A375 (cell line): ENCODE measurements around the gene ZNF660. TPM values are rescaled to one million over a fixed set of nuclear protein-coding genes. Genes with fewer than 3 reads are reported as not detected.

Experiments used
- total RNA-seq: library from RNA; depleted of rRNA; stranded (reverse); fragments of >200 nt; shearing (Covaris generic); gene quantifications from 2 replicates; pipeline ENCODE4 v1.2.3, GENCODE V29; 2014; rRNA removed

ZNF660 gene
- 0.24 and 0.30 TPM in 2 replicates for total RNA-seq

GRCh38 chr3:44584646-44585501, at the start of gene ZNF660:
ZNF660 (plus strand) TSS chr3:44584964; CDS start chr3:44594194, 9,230 bp downstream.

GRCh38 chr3:44554626-44555592, 29.9 kb upstream of the ZNF660 start, which contains the start of gene ZKSCAN7:
ZKSCAN7 (plus strand) TSS chr3:44555193; CDS start chr3:44557048, 1,855 bp downstream.

GRCh38 chr3:44624749-44625480, 40.2 kb downstream of the ZNF660 start, which contains the start of gene ZNF197:
ZNF197 (plus strand) TSS chr3:44625036; CDS start chr3:44629155, 4,119 bp downstream.

GRCh38 chr3:44648564-44649229, 63.9 kb downstream of the ZNF660 start, which contains the start of gene ZNF35:
ZNF35 (plus strand) TSS chr3:44648732; CDS start chr3:44651068, 2,336 bp downstream.

Other genes with a start within 250 kb of the ZNF660 start
- 18.2 and 18.9 TPM in 2 replicates for gene TCAIM, start 246.2 kb upstream of the ZNF660 start, total RNA-seq
- 4.8 and 7.5 TPM in 2 replicates for gene ZNF445, start 107.3 kb upstream of the ZNF660 start, total RNA-seq
- not detected in 2 replicates for gene ZKSCAN7, start 29.8 kb upstream of the ZNF660 start, total RNA-seq
- gene ZNF197, start 40.1 kb downstream of the ZNF660 start, total RNA-seq, result 9.6 and 12.0 TPM in 2 replicates
- 9.9 and 15.7 TPM in 2 replicates for gene ZNF35, start 63.8 kb downstream of the ZNF660 start, total RNA-seq
- gene ZNF502, start 127.7 kb downstream of the ZNF660 start, total RNA-seq, result 1.1 and 3.0 TPM in 2 replicates
- 1.4 and 1.5 TPM in 2 replicates for gene ZNF501, start 144.7 kb downstream of the ZNF660 start, total RNA-seq
- gene KIAA1143, start 176.7 kb downstream of the ZNF660 start, total RNA-seq, result 14.6 and 22.5 TPM in 2 replicates
- 25.1 and 33.3 TPM in 2 replicates for gene KIF15, start 176.8 kb downstream of the ZNF660 start, total RNA-seq